ENCODE data around the gene GPR160. TPM values are rescaled to one million over a fixed set of nuclear protein-coding genes. Genes with fewer than 3 reads are reported as not detected.

Gene GPR160
- total RNA-seq, 2 experiments from 2014 or later = 90.5 to 117 TPM

- Histone ChIP-seq H3K27ac (ENCODE audit: low read depth, low read length, poor library complexity, severe bottlenecking) (peak overlapping the region; percentile 94), H3K4me1 (ENCODE audit: insufficient read depth, low read length, poor library complexity, severe bottlenecking) (peaks cover 63% of the 10 kb centered on the region), H3K4me3 (ENCODE audit: low read depth, low read length, poor library complexity, severe bottlenecking) (no peak overlapping the region), H3K79me2 (ENCODE audit: insufficient read depth, low read depth, low read length) (peaks cover 57% of the 10 kb centered on the region; the same call in 1 of the 2 replicates), H3K36me3 (ENCODE audit: insufficient read depth, low read length) (peaks cover 52% of the 10 kb centered on the region), H4K20me1 (ENCODE audit: insufficient read depth, low read length) (no peaks in the 10 kb centered on the region), H3K9me2 (ENCODE audit: insufficient read depth, low read length) (no peaks in the 10 kb centered on the region), H3K9me3 (ENCODE audit: low read length) (no peaks in the 10 kb centered on the region), H3K4me2 (ENCODE audit: low read length) (peak overlapping the region; percentile 73; the same call in 1 of the 2 replicates), H2AFZ (ENCODE audit: low read length) (no peak overlapping the region)
- DNase-seq (ENCODE audit: low spot score) = no peak
- CTCF ChIA-PET (ENCODE audit: unreplicated experiment) = interaction anchor here (0.5 kb wide), 1 partner anchor 228 kb away, joined by 3 read pairs; no protein-coding TSS in a partner anchor
- no TSS peak for BruUV-seq (replicated peaks)
- peak; percentile 69 for TF ChIP-seq CTCF (conservative IDR thresholded peaks at IDR 0.05; ENCODE audit: low read length)
- no peak for TF ChIP-seq EZH2phosphoT487 (IDR thresholded peaks at IDR 0.05; ENCODE audit: borderline replicate concordance, low read depth, low read length)
- POLR2A ChIA-PET = interaction anchor here (0.6 to 3.9 kb wide), 7 partner anchors 10 to 306 kb away, joined by 3 to 26 read pairs (median 5); no protein-coding TSS in a partner anchor
- intact Hi-C loops (cut with micrococcal nuclease; ENCODE audit: unreplicated experiment) = no loop called here
Observed at GRCh38 chr3:170062769-170063168, 25.0 kb downstream of the GPR160 start.

- Histone ChIP-seq H3K9me3 (ENCODE audit: low read length) (no peaks in the 10 kb centered on the region), H3K4me2 (ENCODE audit: low read length) (peak overlapping the region; percentile 73), H3K27ac (ENCODE audit: low read depth, low read length, poor library complexity, severe bottlenecking) (peak overlapping the region; percentile 94), H3K36me3 (ENCODE audit: insufficient read depth, low read length) (peaks cover 57% of the 10 kb centered on the region), H2AFZ (ENCODE audit: low read length) (no peak overlapping the region), H3K4me3 (ENCODE audit: low read depth, low read length, poor library complexity, severe bottlenecking) (peak overlapping the region; percentile 41), H3K9me2 (ENCODE audit: insufficient read depth, low read length) (no peaks in the 10 kb centered on the region), H3K79me2 (ENCODE audit: insufficient read depth, low read depth, low read length) (peaks cover 48% of the 10 kb centered on the region; the same call in 1 of the 2 replicates), H3K4me1 (ENCODE audit: insufficient read depth, low read length, poor library complexity, severe bottlenecking) (peaks cover 54% of the 10 kb centered on the region), H4K20me1 (ENCODE audit: insufficient read depth, low read length) (no peaks in the 10 kb centered on the region)
- no peak for TF ChIP-seq CTCF (conservative IDR thresholded peaks at IDR 0.05; ENCODE audit: low read length)
- TF ChIP-seq EZH2phosphoT487 (IDR thresholded peaks at IDR 0.05; ENCODE audit: borderline replicate concordance, low read depth, low read length) = no peak
- ChIA-PET POLR2A (interaction anchor here (0.6 to 3.9 kb wide), 8 partner anchors 11 to 131 kb away, joined by 3 to 26 read pairs (median 5); no protein-coding TSS in a partner anchor), CTCF (ENCODE audit: unreplicated experiment) (interaction anchor here (1.5 kb wide), 1 partner anchor 15 kb away, joined by 3 read pairs; no protein-coding TSS in a partner anchor)
- TSS peak; percentile 3 for BruUV-seq (replicated peaks)
- intact Hi-C loops (cut with micrococcal nuclease; ENCODE audit: unreplicated experiment) = no loop called here
- DNase-seq (ENCODE audit: low spot score) = peak; percentile 90
Observed at GRCh38 chr3:170063691-170064090, 25.9 kb downstream of the GPR160 start.

- no peak for DNase-seq (ENCODE audit: low spot score)
- H3K4me3 ChIP-seq (ENCODE audit: low read depth, low read length, poor library complexity, severe bottlenecking) = peak overlapping the region; percentile 16
- peak overlapping the region; percentile 73 for H3K4me2 ChIP-seq (ENCODE audit: low read length)
- H3K4me1 ChIP-seq (ENCODE audit: insufficient read depth, low read length, poor library complexity, severe bottlenecking) = peaks cover 49% of the 10 kb centered on the region
- BruUV-seq (replicated peaks) = no TSS peak
- H3K79me2 ChIP-seq (ENCODE audit: insufficient read depth, low read depth, low read length) = peaks cover 44% of the 10 kb centered on the region; the same call in 1 of the 2 replicates
- H3K36me3 ChIP-seq (ENCODE audit: insufficient read depth, low read length) = peaks cover 62% of the 10 kb centered on the region
- no peaks in the 10 kb centered on the region for H3K9me2 ChIP-seq (ENCODE audit: insufficient read depth, low read length)
- TF ChIP-seq CTCF (conservative IDR thresholded peaks at IDR 0.05; ENCODE audit: low read length) = no peak
- TF ChIP-seq EZH2phosphoT487 (IDR thresholded peaks at IDR 0.05; ENCODE audit: borderline replicate concordance, low read depth, low read length) = no peak
- H4K20me1 ChIP-seq (ENCODE audit: insufficient read depth, low read length) = no peaks in the 10 kb centered on the region
- no peaks in the 10 kb centered on the region for H3K9me3 ChIP-seq (ENCODE audit: low read length)
- peak overlapping the region; percentile 94 for H3K27ac ChIP-seq (ENCODE audit: low read depth, low read length, poor library complexity, severe bottlenecking)
- H2AFZ ChIP-seq (ENCODE audit: low read length) = no peak overlapping the region
- intact Hi-C loops (cut with micrococcal nuclease; ENCODE audit: unreplicated experiment) = no loop called here
- CTCF ChIA-PET (ENCODE audit: unreplicated experiment) = interaction anchor here (1.5 kb wide), 1 partner anchor 15 kb away, joined by 3 read pairs; no protein-coding TSS in a partner anchor
- POLR2A ChIA-PET = interaction anchor here (0.6 to 3.9 kb wide), 9 partner anchors 11 to 130 kb away, joined by 3 to 26 read pairs (median 5); no protein-coding TSS in a partner anchor
Observed at GRCh38 chr3:170064108-170064507, 26.3 kb downstream of the GPR160 start.
